ENCODE measurements around the gene YWHAH. TPM values are rescaled to one million over a fixed set of nuclear protein-coding genes. Genes with fewer than 3 reads are reported as not detected.

YWHAH gene
- 10 to 100 TPM; 62.6 to 77.8 TPM for total RNA-seq

DNA sequence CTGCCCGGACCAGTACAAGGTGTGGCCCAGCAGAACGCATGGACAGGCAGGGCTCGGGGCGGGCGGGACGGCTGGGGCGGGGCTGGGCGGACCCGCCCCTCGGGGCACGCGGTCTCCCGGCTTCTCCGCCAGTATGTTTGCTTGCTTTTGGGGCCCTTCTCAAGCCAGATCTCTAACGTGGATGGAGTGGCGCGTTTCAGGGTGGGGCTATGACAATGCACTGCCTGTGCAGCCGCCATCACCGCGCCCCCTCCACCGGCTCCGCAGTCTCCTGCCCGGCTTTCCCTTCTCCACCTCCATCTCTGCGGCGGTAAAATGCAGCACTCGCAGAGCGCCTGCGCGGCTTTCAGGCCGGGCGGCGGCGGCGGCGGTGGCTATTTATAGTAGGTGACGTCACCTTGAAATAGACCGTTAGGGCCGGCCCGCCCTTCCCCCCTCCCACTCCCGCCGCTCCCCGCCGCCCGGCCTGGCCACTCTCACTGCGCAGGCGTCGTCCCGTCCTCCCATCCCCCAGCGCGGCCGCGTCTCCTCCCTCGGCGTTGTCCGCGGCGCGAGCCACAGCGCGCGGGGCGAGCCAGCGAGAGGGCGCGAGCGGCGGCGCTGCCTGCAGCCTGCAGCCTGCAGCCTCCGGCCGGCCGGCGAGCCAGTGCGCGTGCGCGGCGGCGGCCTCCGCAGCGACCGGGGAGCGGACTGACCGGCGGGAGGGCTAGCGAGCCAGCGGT lies at the start of gene YWHAH:
TSS of gene YWHAH (plus strand) at position 558 of the 722 bp plus-strand sequence. CDS start 199 bp downstream, outside the sequence.
- ATAC-seq (peak; percentile 93), DNase-seq (peak; percentile 96 to 98 (median 98))
- Histone ChIP-seq H3K4me1 (peaks cover 36% of the 10 kb centered on the region), H3K9me3 (no peaks in the 10 kb centered on the region), H3K36me3 (replicated peaks in 1 of 2; ENCODE audit: insufficient read depth in 1 of 2, low read depth in 2 of 2) (no peaks in the 10 kb centered on the region), H3K27ac (peak within 1 kb of the TSS; percentile 91 to 98 (median 96)), H3K4me3 (peak within 1 kb of the TSS; percentile 55 to 71), H3K27me3 (no peaks in the 10 kb centered on the region)
- intact Hi-C loops (cut with DNase I) = no loop called here
- 0% methylated on average over 18 to 66 of the region's 86 CpGs for WGBS, 2 donors
- TF ChIP-seq, protein P1, sequence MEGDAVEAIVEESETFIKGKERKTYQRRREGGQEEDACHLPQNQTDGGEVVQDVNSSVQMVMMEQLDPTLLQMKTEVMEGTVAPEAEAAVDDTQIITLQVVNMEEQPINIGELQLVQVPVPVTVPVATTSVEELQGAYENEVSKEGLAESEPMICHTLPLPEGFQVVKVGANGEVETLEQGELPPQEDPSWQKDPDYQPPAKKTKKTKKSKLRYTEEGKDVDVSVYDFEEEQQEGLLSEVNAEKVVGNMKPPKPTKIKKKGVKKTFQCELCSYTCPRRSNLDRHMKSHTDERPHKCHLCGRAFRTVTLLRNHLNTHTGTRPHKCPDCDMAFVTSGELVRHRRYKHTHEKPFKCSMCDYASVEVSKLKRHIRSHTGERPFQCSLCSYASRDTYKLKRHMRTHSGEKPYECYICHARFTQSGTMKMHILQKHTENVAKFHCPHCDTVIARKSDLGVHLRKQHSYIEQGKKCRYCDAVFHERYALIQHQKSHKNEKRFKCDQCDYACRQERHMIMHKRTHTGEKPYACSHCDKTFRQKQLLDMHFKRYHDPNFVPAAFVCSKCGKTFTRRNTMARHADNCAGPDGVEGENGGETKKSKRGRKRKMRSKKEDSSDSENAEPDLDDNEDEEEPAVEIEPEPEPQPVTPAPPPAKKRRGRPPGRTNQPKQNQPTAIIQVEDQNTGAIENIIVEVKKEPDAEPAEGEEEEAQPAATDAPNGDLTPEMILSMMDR (IDR thresholded peaks at IDR 0.05) = peak in 2 of 7 experiments; percentile 14 to 35
- TF ChIP-seq POLR2A (IDR thresholded peaks at IDR 0.05) = peak; percentile 59 to 85 (median 61)

DNA sequence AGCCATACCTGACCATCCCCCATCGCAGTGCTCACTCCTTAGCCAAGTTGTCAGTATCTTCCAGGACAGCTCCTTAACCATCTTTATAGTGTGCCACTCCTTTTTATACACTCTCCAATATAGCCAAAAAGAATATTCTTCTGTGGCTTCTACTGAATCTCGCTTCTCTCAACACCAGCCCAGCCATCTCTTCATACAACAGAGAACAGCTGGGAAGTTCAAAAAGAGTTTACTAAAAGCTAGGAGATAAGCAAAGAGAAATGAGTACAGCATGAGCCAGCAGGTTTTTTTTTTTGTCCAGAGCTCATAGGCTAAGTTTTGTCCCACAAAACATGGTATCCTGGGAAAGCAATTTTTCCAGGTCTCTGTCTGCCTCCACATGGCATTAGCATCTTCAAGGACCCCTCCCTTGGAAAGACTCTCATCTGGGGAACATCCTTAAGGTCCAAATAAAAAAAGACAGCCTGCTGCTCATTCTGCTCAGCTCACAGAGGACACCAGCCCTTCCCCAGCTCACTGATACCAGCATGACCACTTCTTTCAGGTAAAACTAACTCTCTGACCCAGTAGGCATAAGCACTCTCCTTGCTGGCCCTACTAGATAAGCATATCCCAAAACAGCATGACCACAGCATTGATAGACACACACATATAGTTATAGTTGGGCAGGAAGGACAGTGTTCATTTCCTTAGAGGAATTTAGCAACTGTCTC lies 48.8 kb upstream of the YWHAH start:
- 93 to 96% methylated on average over 2 of the region's 2 CpGs for whole genome bisulfite sequencing, 2 donors
- H3K9me3 ChIP-seq = no peaks in the 10 kb centered on the region

DNA sequence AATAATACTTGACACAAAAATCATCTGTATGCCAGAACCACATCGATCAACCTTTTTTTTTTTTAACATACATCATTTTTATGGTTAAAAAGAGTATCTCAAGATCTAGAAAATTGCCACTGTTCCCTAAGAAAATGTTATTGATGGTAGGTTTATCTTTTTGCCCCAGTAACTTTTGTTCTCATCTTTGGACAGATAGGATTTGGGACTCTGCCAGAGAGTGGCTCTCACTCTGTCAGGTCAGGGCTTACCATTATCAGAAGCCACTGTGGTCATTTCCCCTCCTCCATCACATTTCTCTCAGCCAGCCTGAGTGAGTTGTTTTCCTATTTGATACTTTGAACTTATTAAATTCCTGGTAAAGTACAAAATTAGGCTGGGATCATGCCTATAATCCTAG lies 47.9 kb upstream of the YWHAH start:
- WGBS, 2 donors = 95 to 100% methylated on average over 1 of the region's 1 CpG
- H3K4me3 ChIP-seq = no peak overlapping the region
- no peaks in the 10 kb centered on the region for H3K4me1 ChIP-seq
- no peaks in the 10 kb centered on the region for H3K9me3 ChIP-seq
- no peak for DNase-seq
- no peak overlapping the region for H3K27ac ChIP-seq
- intact Hi-C loops (cut with DNase I) = no loop called here
- no peak for ATAC-seq
- no peak for TF ChIP-seq POLR2A (IDR thresholded peaks at IDR 0.05)
- TF ChIP-seq, protein P1 (IDR thresholded peaks at IDR 0.05) = no peak
- no peaks in the 10 kb centered on the region for H3K27me3 ChIP-seq
- peaks cover 0 to 5% of the 10 kb centered on the region in 2 donors for H3K36me3 ChIP-seq (replicated peaks in 1 of 2; ENCODE audit: insufficient read depth in 1 of 2, low read depth in 2 of 2)

More for the DNA sequence above, 48.8 kb upstream of the YWHAH start:
- no peak for DNase-seq
- Histone ChIP-seq H3K36me3 (replicated peaks in 1 of 2; ENCODE audit: insufficient read depth in 1 of 2, low read depth in 2 of 2) (peaks cover 0 to 5% of the 10 kb centered on the region in 2 donors), H3K27ac (no peak overlapping the region), H3K4me3 (no peak overlapping the region), H3K4me1 (no peaks in the 10 kb centered on the region), H3K27me3 (no peaks in the 10 kb centered on the region)
- no peak for ATAC-seq
- TF ChIP-seq, protein P1 (IDR thresholded peaks at IDR 0.05) = no peak
- TF ChIP-seq POLR2A (IDR thresholded peaks at IDR 0.05) = no peak
- intact Hi-C loops (cut with DNase I) = no loop called here

DNA sequence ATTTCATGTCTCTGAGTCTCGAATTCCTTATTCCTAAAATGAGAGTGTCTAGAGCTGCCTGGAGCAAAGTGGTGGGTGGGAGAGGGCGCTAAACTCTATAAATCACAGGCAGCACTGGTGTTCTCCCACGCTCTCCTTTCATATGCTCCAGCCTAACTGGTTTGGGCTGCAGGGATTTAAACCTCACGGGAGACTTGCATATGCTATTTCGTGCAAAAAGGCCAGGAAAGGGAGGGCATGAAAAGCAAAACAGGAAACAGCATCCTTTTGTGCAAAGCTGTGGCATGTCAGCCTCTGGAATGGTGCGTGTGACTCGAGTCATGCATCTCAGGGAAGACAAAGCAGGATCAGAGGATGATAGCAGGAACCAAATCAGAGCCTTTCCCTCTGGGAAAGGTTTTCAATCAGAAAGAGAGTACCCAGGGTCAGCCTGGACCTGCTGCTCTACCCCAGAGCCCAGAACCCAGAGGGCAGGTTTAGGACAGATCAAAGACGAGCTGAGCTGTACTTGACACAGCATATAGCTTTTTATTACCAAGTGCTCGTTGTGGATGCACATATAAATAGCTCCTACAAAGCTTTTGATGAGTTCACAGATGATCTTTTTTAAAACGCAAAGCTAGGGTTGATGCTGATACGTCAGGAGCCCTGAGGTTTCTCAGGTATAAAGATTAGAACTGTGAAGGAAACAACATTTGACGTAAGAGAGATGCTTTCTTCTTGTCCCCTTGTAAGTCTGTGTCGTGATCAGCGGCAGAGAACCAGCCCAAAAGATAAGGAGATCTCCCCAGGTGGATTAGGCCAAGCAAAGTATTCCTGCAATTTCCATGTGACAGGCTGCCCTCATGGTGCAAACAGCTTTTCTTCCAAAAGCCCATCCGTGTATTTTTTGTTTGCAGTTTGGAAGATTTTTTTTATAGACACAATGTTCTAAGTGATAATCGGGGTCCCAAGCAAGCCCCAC lies 46.2 kb upstream of the YWHAH start:
- 71 to 72% methylated on average over 16 of the region's 16 CpGs for WGBS, 2 donors
- Histone ChIP-seq H3K36me3 (replicated peaks in 1 of 2; ENCODE audit: insufficient read depth in 1 of 2, low read depth in 2 of 2) (peaks cover 0 to 5% of the 10 kb centered on the region in 2 donors), H3K27ac (no peak overlapping the region), H3K4me1 (no peaks in the 10 kb centered on the region), H3K27me3 (no peaks in the 10 kb centered on the region), H3K9me3 (no peaks in the 10 kb centered on the region), H3K4me3 (no peak overlapping the region)
- TF ChIP-seq, protein P1 (IDR thresholded peaks at IDR 0.05) = no peak
- no peak for TF ChIP-seq POLR2A (IDR thresholded peaks at IDR 0.05)
- DNase-seq = no peak
- intact Hi-C loops (cut with DNase I) = no loop called here
- no peak for ATAC-seq

All from body of pancreas (tissue), 4 donors.